ENCODE data around the gene ALPG. TPM values are rescaled to one million over a fixed set of nuclear protein-coding genes. Genes with fewer than 3 reads are reported as not detected.
"Not testable (repeated sequence)": the region's sequence is repeated elsewhere in the genome, so short reads cannot be mapped to it uniquely, and the experiment has no call there.

The ALPG gene
- total RNA-seq, 1 donor from 2014 or later = not detected

DNA sequence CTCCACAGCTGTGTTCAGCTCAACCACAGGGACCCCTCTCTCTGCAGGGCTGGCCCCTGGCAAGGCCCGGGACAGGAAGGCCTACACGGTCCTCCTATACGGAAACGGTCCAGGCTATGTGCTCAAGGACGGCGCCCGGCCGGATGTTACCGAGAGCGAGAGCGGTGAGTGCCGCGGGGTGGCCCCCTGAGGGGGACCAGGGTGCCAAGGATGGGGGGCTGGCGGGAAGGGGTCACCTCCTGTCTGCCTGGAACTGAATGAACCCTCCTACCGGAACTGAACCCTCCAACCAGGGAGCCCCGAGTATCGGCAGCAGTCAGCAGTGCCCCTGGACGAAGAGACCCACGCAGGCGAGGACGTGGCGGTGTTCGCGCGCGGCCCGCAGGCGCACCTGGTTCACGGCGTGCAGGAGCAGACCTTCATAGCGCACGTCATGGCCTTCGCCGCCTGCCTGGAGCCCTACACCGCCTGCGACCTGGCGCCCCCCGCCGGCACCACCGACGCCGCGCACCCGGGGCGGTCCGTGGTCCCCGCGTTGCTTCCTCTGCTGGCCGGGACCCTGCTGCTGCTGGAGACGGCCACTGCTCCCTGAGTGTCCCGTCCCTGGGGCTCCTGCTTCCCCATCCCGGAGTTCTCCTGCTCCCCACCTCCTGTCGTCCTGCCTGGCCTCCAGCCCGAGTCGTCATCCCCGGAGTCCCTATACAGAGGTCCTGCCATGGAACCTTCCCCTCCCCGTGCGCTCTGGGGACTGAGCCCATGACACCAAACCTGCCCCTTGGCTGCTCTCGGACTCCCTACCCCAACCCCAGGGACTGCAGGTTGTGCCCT is 25.2 kb upstream of the ALPG start:
- H3K36me3 Mint-ChIP-seq (ENCODE audit: low read depth); intact Hi-C loops (cut with micrococcal nuclease): not testable (repeated sequence)

GRCh38 chr2:232382331-232383225 is 24.1 kb upstream of the ALPG start:
- H3K4me1 Mint-ChIP-seq (ENCODE audit: low read depth) = peaks cover 2% of the 10 kb centered on the region
- H3K4me3 Mint-ChIP-seq (ENCODE audit: low read depth) = no peak overlapping the region
- H3K27me3 Mint-ChIP-seq (ENCODE audit: low read depth) = peaks cover 26% of the 10 kb centered on the region
- H3K27ac Mint-ChIP-seq = no peak overlapping the region
- no peak for DNase-seq (ENCODE audit: low spot score)
- no peaks in the 10 kb centered on the region for H3K9me3 Mint-ChIP-seq
- no peaks in the 10 kb centered on the region for H3K36me3 Mint-ChIP-seq (ENCODE audit: low read depth)
- intact Hi-C loops (cut with micrococcal nuclease) = no loop called here

More for the DNA sequence above, 25.2 kb upstream of the ALPG start:
- DNase-seq (ENCODE audit: low spot score); H3K4me1 Mint-ChIP-seq (ENCODE audit: low read depth); H3K9me3 Mint-ChIP-seq; H3K27ac Mint-ChIP-seq; H3K4me3 Mint-ChIP-seq (ENCODE audit: low read depth): not testable (repeated sequence)
- H3K27me3 Mint-ChIP-seq (ENCODE audit: low read depth) = peaks cover 25% of the 10 kb centered on the region

- no peak for DNase-seq (ENCODE audit: low spot score)
- Mint-ChIP-seq H3K36me3 (ENCODE audit: low read depth) (no peaks in the 10 kb centered on the region), H3K4me1 (ENCODE audit: low read depth) (peaks cover 2% of the 10 kb centered on the region), H3K27me3 (ENCODE audit: low read depth) (peaks cover 31% of the 10 kb centered on the region), H3K4me3 (ENCODE audit: low read depth) (no peak overlapping the region), H3K27ac (no peak overlapping the region), H3K9me3 (no peaks in the 10 kb centered on the region)
- intact Hi-C loops (cut with micrococcal nuclease) = no loop called here
Measured at GRCh38 chr2:232384466-232384865, 22.2 kb upstream of the ALPG start.

- H3K27me3 Mint-ChIP-seq (ENCODE audit: low read depth) = peaks cover 37% of the 10 kb centered on the region
- DNase-seq (ENCODE audit: low spot score); H3K36me3 Mint-ChIP-seq (ENCODE audit: low read depth); H3K4me3 Mint-ChIP-seq (ENCODE audit: low read depth); H3K9me3 Mint-ChIP-seq; H3K4me1 Mint-ChIP-seq (ENCODE audit: low read depth); H3K27ac Mint-ChIP-seq: not testable (repeated sequence)
- intact Hi-C loops (cut with micrococcal nuclease) = loop anchor here (5.0 kb wide), 1 partner anchor 33 kb away; no protein-coding TSS in a partner anchor
Measured at GRCh38 chr2:232385058-232385457, 21.6 kb upstream of the ALPG start.

DNA sequence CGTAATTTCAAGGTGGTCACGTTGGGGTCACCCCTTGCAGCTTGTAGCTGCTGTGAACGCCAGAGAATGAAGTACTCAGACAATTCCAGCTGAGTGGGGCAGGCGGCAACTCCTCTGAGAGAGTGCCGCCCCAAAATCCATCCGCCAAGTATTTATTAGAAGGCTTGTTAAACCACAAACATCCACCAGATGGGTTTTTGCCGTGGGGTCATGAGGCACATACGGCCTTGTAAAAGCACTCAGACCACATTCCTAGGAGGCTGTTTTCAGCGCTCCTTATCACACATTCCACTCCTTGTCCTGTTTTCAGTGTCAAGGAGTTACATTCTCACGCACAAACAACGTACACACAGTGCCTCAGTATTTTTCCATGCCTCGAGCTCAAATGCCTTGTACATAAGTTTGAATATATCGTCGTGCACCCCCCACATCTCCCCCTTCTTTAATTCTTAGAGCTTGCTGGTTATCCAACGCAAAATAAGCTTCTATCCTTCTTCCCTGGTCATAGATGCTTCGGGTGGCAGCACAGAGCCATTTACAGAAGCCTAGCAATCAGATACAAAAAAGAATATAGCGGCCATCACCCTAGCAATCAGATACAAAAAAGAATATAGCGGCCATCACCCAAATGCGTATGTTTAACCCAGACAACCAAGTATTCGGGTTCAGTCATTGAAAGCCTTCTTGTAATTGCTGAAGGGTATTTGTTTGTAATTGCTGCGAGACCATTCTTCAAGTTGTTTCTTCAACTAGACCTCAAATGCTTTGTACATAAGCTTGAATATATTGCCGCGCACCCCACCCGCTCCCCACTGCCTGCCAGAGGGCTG is 20.8 kb upstream of the ALPG start:
- Mint-ChIP-seq H3K4me1 (ENCODE audit: low read depth) (peaks cover 2% of the 10 kb centered on the region), H3K36me3 (ENCODE audit: low read depth) (no peaks in the 10 kb centered on the region), H3K9me3 (no peaks in the 10 kb centered on the region), H3K27ac (no peak overlapping the region), H3K4me3 (ENCODE audit: low read depth) (no peak overlapping the region), H3K27me3 (ENCODE audit: low read depth) (peaks cover 42% of the 10 kb centered on the region)
- intact Hi-C loops (cut with micrococcal nuclease) = loop anchor here (5.0 kb wide), 1 partner anchor 34 kb away; no protein-coding TSS in a partner anchor
- no peak for DNase-seq (ENCODE audit: low spot score)

DNA sequence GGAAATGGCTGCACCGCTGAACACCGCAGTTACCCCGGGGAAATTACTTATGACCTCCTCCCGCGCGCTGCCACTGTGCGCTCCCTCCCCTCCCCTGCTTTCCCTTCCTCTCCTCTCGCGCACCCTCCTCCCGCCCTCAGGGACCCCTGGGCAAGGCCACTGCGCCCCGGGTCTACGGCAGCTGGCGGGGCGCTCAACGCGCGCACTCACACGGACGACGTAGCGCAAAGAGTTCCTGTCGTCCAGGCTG is 20.2 kb upstream of the ALPG start:
- no peak overlapping the region for H3K4me3 Mint-ChIP-seq (ENCODE audit: low read depth)
- DNase-seq (ENCODE audit: low spot score) = no peak
- no peak overlapping the region for H3K27ac Mint-ChIP-seq
- peaks cover 2% of the 10 kb centered on the region for H3K4me1 Mint-ChIP-seq (ENCODE audit: low read depth)
- intact Hi-C loops (cut with micrococcal nuclease) = loop anchor here (5.0 kb wide), 1 partner anchor 34 kb away; no protein-coding TSS in a partner anchor
- no peaks in the 10 kb centered on the region for H3K9me3 Mint-ChIP-seq
- no peaks in the 10 kb centered on the region for H3K36me3 Mint-ChIP-seq (ENCODE audit: low read depth)
- peaks cover 44% of the 10 kb centered on the region for H3K27me3 Mint-ChIP-seq (ENCODE audit: low read depth)

GRCh38 chr2:232386740-232387450 is 19.7 kb upstream of the ALPG start:
- no peak for DNase-seq (ENCODE audit: low spot score)
- Mint-ChIP-seq H3K27ac (no peak overlapping the region), H3K36me3 (ENCODE audit: low read depth) (no peaks in the 10 kb centered on the region), H3K27me3 (ENCODE audit: low read depth) (peaks cover 44% of the 10 kb centered on the region), H3K4me1 (ENCODE audit: low read depth) (peaks cover 2% of the 10 kb centered on the region), H3K9me3 (no peaks in the 10 kb centered on the region), H3K4me3 (ENCODE audit: low read depth) (no peak overlapping the region)
- intact Hi-C loops (cut with micrococcal nuclease) = loop anchor here (5.0 kb wide), 1 partner anchor 35 kb away; no protein-coding TSS in a partner anchor

DNA sequence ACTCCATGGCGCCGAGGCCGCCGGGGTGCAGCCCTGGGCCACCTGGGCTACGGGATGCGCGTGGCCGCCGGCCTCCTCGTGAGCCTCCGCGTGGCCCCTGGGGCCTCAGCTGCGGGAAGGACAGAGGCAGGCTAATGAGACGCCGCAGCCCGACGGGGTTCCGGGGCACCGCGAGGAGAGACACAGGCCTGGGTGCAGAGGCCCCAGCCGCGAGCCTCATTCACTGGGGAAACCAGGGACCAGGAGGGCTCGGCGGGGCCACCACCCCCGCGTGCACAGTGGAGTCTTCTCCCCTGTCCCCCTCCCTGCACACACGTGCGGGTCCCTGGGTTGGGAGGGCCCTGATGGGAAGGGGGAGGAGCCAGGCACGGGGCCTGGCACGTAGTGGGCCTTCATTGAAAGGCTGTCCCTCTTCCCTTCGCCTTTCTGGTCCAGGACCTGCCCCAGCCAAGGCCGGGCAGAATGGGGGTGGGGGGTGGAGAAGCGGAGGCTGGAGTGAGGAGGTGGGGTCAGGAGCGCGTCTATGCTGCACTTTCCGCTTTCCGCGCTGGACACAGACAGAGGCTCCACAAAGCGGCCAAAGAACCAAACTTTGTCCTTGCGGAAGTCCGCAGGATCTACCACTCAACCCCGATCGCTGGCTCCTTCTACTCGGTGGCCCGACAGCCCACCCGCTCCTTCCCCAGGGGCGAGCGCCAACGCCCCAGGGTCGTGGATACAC is 19.0 kb upstream of the ALPG start:
- Mint-ChIP-seq H3K4me1 (ENCODE audit: low read depth) (peaks cover 2% of the 10 kb centered on the region), H3K27ac (no peak overlapping the region), H3K4me3 (ENCODE audit: low read depth) (no peak overlapping the region), H3K36me3 (ENCODE audit: low read depth) (no peaks in the 10 kb centered on the region), H3K27me3 (ENCODE audit: low read depth) (peaks cover 44% of the 10 kb centered on the region), H3K9me3 (no peaks in the 10 kb centered on the region)
- no peak for DNase-seq (ENCODE audit: low spot score)
- intact Hi-C loops (cut with micrococcal nuclease) = loop anchor here (5.0 kb wide), 1 partner anchor 35 kb away; no protein-coding TSS in a partner anchor

DNA sequence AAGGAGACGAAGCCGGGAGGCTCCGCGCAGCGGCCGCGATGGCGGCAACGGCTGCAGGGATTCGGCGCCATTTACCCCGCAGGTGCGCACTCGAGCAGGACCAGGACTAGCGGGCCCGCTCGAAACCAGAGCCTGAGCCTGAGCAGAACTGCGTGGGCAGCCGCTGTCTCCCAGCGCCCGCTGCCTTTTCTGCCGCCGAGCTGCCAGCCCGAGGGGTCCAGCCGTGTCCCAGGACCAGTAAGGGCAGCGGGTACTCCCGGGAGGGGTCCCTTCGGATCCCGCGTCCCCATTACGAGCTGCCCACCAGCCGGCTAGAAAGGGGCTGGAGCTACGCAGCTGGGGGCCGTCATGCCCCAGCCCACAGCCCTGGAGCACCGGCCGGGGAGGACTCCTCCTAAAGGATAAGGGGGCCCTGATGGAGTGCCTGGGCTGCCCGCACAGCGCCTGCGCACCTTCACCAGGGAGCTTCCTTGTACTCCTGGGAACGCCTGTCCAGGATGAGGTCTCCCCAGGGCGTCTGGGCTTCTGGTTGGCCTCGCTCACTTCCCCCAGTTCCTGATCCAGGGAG is 18.2 kb upstream of the ALPG start:
- Mint-ChIP-seq H3K36me3 (ENCODE audit: low read depth) (no peaks in the 10 kb centered on the region), H3K4me1 (ENCODE audit: low read depth) (peaks cover 2% of the 10 kb centered on the region), H3K27ac (no peak overlapping the region), H3K9me3 (no peaks in the 10 kb centered on the region), H3K4me3 (ENCODE audit: low read depth) (no peak overlapping the region), H3K27me3 (ENCODE audit: low read depth) (peaks cover 44% of the 10 kb centered on the region)
- intact Hi-C loops (cut with micrococcal nuclease) = loop anchor here (5.0 kb wide), 1 partner anchor 36 kb away; no protein-coding TSS in a partner anchor
- no peak for DNase-seq (ENCODE audit: low spot score)

DNA sequence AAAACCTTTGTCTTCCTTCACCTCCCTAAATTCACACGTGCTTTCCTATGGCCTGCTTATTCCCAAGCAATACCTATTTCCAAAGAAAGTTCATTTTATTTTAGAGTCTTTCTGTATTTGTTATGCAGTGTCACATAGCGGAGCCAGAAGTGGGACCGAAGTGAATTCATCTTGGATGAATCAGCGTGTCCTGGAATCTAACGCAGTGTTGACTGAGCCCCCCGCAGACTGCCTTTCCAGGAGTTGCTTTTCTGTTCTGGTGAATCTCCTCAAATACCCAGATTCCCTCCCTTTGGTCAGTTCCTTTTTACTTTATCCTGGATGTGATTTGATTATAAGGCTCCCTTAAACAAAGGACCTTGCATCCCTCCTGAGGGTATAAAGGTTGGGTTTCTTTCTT is 17.3 kb upstream of the ALPG start:
- DNase-seq (ENCODE audit: low spot score) = no peak
- no peak overlapping the region for H3K4me3 Mint-ChIP-seq (ENCODE audit: low read depth)
- H3K27ac Mint-ChIP-seq = no peak overlapping the region
- intact Hi-C loops (cut with micrococcal nuclease) = loop anchor here (5.0 kb wide), 1 partner anchor 37 kb away; no protein-coding TSS in a partner anchor
- no peaks in the 10 kb centered on the region for H3K36me3 Mint-ChIP-seq (ENCODE audit: low read depth)
- H3K4me1 Mint-ChIP-seq (ENCODE audit: low read depth) = peaks cover 2% of the 10 kb centered on the region
- H3K9me3 Mint-ChIP-seq = no peaks in the 10 kb centered on the region
- H3K27me3 Mint-ChIP-seq (ENCODE audit: low read depth) = peaks cover 40% of the 10 kb centered on the region

DNA sequence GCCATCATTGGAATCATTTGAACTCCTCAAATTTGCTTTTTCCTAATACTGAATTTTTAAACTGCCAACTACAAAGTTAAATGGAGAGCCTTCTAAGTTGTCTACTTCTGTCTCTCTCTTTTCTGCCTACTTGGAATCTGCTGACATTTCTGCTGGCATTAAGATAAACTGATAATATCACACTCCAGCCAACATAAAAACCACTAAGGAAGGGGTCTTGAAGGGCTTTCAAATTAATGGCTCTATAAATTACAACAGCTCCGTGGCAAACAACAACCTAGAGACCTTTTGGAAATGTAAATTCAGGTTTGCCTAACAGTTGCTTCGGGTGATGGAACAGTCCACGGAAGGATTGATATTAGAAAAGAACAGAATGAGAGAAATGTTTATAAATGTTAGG is 16.0 kb upstream of the ALPG start:
- H3K36me3 Mint-ChIP-seq (ENCODE audit: low read depth) = no peaks in the 10 kb centered on the region
- H3K4me3 Mint-ChIP-seq (ENCODE audit: low read depth) = no peak overlapping the region
- no peak overlapping the region for H3K27ac Mint-ChIP-seq
- intact Hi-C loops (cut with micrococcal nuclease) = no loop called here
- H3K4me1 Mint-ChIP-seq (ENCODE audit: low read depth) = peaks cover 2% of the 10 kb centered on the region
- no peaks in the 10 kb centered on the region for H3K9me3 Mint-ChIP-seq
- DNase-seq (ENCODE audit: low spot score) = no peak
- H3K27me3 Mint-ChIP-seq (ENCODE audit: low read depth) = peaks cover 31% of the 10 kb centered on the region
